K562 (cell line): ENCODE data around the gene CYBRD1. TPM values are rescaled to one million over a fixed set of nuclear protein-coding genes. Genes with fewer than 3 reads are reported as not detected.

ENCODE experiments used
- CBFA2T2 ChIP-seq: fragments of 450-650 bp; conservative IDR thresholded peaks from 2 replicates; pipeline ENCODE4 v1.6.1; 2017; ENCODE audit warnings: mild to moderate bottlenecking
- HIVEP1 ChIP-seq: fragments of 250-450 bp; sonication (Bioruptor Pico); IDR thresholded peaks from 2 replicates; pipeline ENCODE4 v1.4.0; 2020; ENCODE audit warnings: mild to moderate bottlenecking
- JUNB ChIP-seq: fragments of 450-650 bp; formaldehyde crosslinking; conservative IDR thresholded peaks from 2 replicates; pipeline ENCODE4 v1.4.0; 2020; ENCODE audit warnings: mild to moderate bottlenecking
- NFATC3 ChIP-seq: fragments of 450-650 bp; IDR thresholded peaks from 2 replicates; pipeline ENCODE4 v1.6.1; 2017; ENCODE audit warnings: mild to moderate bottlenecking
- NR4A1 ChIP-seq, 2 experiments: fragments of 250-450 bp in 1 of 2; fragments of 450-650 bp in 1 of 2; sonication (Bioruptor Pico) in 1 of 2; IDR thresholded peaks; 2 replicates each; pipeline versions ENCODE4 v1.4.0 to v1.6.1; 2016 to 2020; ENCODE audit warnings: mild to moderate bottlenecking in 2 of 2, missing compliant biosample characterization in 1 of 2, missing genetic modification characterization in 1 of 2, moderate library complexity in 1 of 2
- PHF8 ChIP-seq: fragments of 200-600 bp; sonication (generic); IDR thresholded peaks from 2 replicates; pipeline ENCODE4 v1.6.1; 2012; ENCODE audit warnings: mixed run types, mild to moderate bottlenecking, inconsistent platforms, low read length, moderate library complexity, borderline replicate concordance
- SIN3A ChIP-seq, 2 experiments: fragments of 150-350 bp in 1 of 2; IDR thresholded peaks; 2 replicates each; pipeline ENCODE4 v1.6.1; 2011 to 2016; ENCODE audit warnings: borderline replicate concordance in 2 of 2, low read depth in 2 of 2, low read length in 2 of 2, mild to moderate bottlenecking in 2 of 2, moderate library complexity in 2 of 2; ENCODE audit not compliant: control insufficient read depth in 1 of 2
- TAF15 ChIP-seq: fragments of 200-400 bp; formaldehyde crosslinking; IDR thresholded peaks from 2 replicates; pipeline ENCODE4 v1.6.1; 2017; ENCODE audit warnings: mild to moderate bottlenecking, low read depth, low read length, moderate library complexity
- ZKSCAN1 ChIP-seq: fragments of 150-350 bp; IDR thresholded peaks from 2 replicates; pipeline ENCODE4 v1.6.1; 2016; ENCODE audit warnings: low read depth, low read length
- ZNF124 ChIP-seq: sonication (generic); formaldehyde crosslinking; IDR thresholded peaks from 2 replicates; pipeline ENCODE4 v1.8.1; 2022; ENCODE audit warnings: missing genetic modification reagents
- ZNF184 ChIP-seq: sonication (generic); formaldehyde crosslinking; IDR thresholded peaks from 2 replicates; pipeline ENCODE4 v1.5.0; 2020; ENCODE audit warnings: missing genetic modification reagents
- ZNF282 ChIP-seq: sonication (generic); formaldehyde crosslinking; IDR thresholded peaks from 2 replicates; pipeline ENCODE4 v1.8.1; 2023; ENCODE audit warnings: missing genetic modification reagents
- ZNF445 ChIP-seq: fragments of 250-450 bp; sonication (Bioruptor Pico); IDR thresholded peaks from 2 replicates; pipeline ENCODE4 v1.4.0; 2020; ENCODE audit warnings: low read depth, mild to moderate bottlenecking, moderate library complexity
- ZNF785 ChIP-seq: fragments of 250-450 bp; sonication (Bioruptor Pico); IDR thresholded peaks from 2 replicates; pipeline ENCODE4 v1.4.0; 2020; ENCODE audit warnings: mild to moderate bottlenecking
- polyA plus RNA-seq, 8 experiments: library from polyadenylated mRNA; depleted of rRNA in 4 of 8; stranded (reverse) in 5 of 8; unstranded in 3 of 8; fragments of >200 nt; fragmentation: Nextera tagmentation in 2 of 8; fragmentation: Illumina TruSeq in 1 of 8; extraction: Ambion mirVana in 2 of 8; extraction: Trizol in 1 of 8; gene quantifications; 2 replicates each; pipeline versions ENCODE4 v1.2.1 to v1.2.3, GENCODE V29; 2011 to 2014; ENCODE audit warnings: inconsistent platforms in 1 of 8, missing spikeins in 1 of 8
- total RNA-seq, 7 experiments: library from RNA; depleted of rRNA in 6 of 7; stranded (reverse); fragments of >200 nt in 6 of 7; fragmentation: Illumina TruSeq in 2 of 7; extraction: Trizol in 2 of 7; gene quantifications; 2 replicates each; pipeline versions ENCODE4 v1.2.1 to v1.2.3, GENCODE V29; 2011 to 2021; ENCODE audit warnings: low replicate concordance in 1 of 7
- TF ChIP-seq, protein P1 (sequence below): IDR thresholded peaks from 2 replicates; pipeline ENCODE4 v1.6.1; 2011; ENCODE audit warnings: borderline replicate concordance, low read depth, mild to moderate bottlenecking, moderate library complexity, low read length; ENCODE audit not compliant: insufficient read depth, poor library complexity, severe bottlenecking
- TF ChIP-seq, protein P2 (sequence below): fragments of 250-450 bp; sonication (Bioruptor Pico); IDR thresholded peaks from 2 replicates; pipeline ENCODE4 v1.8.0; 2021; ENCODE audit warnings: moderate library complexity, mild to moderate bottlenecking, inconsistent platforms
- TF ChIP-seq, protein P3 (sequence below): sonication (generic); formaldehyde crosslinking; IDR thresholded peaks from 2 replicates; pipeline ENCODE4 v1.4.0; 2020; ENCODE audit warnings: mild to moderate bottlenecking, missing genetic modification reagents
- TF ChIP-seq, protein P4 (sequence below): fragments of 200-800 bp; sonication (Bioruptor generic); IDR thresholded peaks from 2 replicates; pipeline ENCODE4 v1.6.1; 2017; ENCODE audit warnings: missing genetic modification characterization, missing compliant biosample characterization

CYBRD1 gene
- total and polyA plus RNA-seq, 9 of the 15 experiments (the other 6 are each of a cell fraction or from before 2014, with no cell fraction given): 9.6 to 22.4 (median 15.6) TPM

DNA sequence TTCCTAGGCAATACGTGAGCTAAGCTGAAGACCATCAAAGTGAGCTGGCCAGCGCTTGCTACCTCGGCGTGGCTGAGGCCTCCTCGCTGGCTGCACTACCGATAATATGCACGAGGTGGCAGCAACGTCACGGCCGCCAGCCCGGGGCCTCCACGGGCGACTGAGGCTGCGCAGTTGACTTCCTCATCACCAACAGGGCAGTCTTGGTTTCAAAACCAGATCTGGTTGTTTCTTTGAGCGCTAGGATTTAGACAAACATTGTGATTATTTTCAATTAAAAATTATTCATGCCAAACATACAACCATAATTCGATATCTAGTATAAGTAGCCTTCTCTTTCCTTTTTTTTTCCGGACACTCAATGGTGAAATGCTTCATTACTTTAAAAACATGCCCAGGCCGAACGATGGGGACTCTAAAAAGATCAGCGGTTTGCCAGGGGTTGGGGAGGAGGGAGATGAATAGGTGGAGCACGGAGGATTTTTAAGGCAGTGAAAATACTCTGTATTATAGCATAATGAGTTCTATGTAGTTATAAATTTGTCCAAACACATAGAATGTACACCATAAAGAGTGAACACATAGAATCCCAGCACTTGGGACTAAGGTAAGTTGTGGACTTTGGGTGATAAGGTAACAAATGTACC lies 52.0 kb downstream of the CYBRD1 start (continued):
- TF ChIP-seq, protein P1, sequence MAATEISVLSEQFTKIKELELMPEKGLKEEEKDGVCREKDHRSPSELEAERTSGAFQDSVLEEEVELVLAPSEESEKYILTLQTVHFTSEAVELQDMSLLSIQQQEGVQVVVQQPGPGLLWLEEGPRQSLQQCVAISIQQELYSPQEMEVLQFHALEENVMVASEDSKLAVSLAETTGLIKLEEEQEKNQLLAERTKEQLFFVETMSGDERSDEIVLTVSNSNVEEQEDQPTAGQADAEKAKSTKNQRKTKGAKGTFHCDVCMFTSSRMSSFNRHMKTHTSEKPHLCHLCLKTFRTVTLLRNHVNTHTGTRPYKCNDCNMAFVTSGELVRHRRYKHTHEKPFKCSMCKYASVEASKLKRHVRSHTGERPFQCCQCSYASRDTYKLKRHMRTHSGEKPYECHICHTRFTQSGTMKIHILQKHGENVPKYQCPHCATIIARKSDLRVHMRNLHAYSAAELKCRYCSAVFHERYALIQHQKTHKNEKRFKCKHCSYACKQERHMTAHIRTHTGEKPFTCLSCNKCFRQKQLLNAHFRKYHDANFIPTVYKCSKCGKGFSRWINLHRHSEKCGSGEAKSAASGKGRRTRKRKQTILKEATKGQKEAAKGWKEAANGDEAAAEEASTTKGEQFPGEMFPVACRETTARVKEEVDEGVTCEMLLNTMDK: no peak
- TF ChIP-seq ZNF184 (CRISPR knock-in tag) (no peak), ZNF124 (no peak), NR4A1 (CRISPR knock-in tag; IDR thresholded peaks at IDR 0.05) (no peak), NR4A1 (tag; IDR thresholded peaks at IDR 0.05) (no peak), ZNF282 (CRISPR knock-in tag) (no peak), ZKSCAN1 (no peak), ZNF445 (CRISPR knock-in tag) (no peak), TAF15 (no peak), NFATC3 (no peak), JUNB (CRISPR knock-in tag) (no peak), PHF8 (no peak), HIVEP1 (CRISPR knock-in tag) (no peak), SIN3A (IDR thresholded peaks at IDR 0.05; ENCODE audit: borderline replicate concordance in 2 of 2, control insufficient read depth in 1 of 2, low read depth in 2 of 2, low read length in 2 of 2) (no peak), CBFA2T2 (no peak), ZNF785 (no peak)
- TF ChIP-seq, protein P2, sequence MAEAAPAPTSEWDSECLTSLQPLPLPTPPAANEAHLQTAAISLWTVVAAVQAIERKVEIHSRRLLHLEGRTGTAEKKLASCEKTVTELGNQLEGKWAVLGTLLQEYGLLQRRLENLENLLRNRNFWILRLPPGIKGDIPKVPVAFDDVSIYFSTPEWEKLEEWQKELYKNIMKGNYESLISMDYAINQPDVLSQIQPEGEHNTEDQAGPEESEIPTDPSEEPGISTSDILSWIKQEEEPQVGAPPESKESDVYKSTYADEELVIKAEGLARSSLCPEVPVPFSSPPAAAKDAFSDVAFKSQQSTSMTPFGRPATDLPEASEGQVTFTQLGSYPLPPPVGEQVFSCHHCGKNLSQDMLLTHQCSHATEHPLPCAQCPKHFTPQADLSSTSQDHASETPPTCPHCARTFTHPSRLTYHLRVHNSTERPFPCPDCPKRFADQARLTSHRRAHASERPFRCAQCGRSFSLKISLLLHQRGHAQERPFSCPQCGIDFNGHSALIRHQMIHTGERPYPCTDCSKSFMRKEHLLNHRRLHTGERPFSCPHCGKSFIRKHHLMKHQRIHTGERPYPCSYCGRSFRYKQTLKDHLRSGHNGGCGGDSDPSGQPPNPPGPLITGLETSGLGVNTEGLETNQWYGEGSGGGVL (CRISPR knock-in tag): no peak
- TF ChIP-seq, protein P3, sequence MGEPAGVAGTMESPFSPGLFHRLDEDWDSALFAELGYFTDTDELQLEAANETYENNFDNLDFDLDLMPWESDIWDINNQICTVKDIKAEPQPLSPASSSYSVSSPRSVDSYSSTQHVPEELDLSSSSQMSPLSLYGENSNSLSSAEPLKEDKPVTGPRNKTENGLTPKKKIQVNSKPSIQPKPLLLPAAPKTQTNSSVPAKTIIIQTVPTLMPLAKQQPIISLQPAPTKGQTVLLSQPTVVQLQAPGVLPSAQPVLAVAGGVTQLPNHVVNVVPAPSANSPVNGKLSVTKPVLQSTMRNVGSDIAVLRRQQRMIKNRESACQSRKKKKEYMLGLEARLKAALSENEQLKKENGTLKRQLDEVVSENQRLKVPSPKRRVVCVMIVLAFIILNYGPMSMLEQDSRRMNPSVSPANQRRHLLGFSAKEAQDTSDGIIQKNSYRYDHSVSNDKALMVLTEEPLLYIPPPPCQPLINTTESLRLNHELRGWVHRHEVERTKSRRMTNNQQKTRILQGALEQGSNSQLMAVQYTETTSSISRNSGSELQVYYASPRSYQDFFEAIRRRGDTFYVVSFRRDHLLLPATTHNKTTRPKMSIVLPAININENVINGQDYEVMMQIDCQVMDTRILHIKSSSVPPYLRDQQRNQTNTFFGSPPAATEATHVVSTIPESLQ (CRISPR knock-in tag): no peak
- TF ChIP-seq, protein P4, sequence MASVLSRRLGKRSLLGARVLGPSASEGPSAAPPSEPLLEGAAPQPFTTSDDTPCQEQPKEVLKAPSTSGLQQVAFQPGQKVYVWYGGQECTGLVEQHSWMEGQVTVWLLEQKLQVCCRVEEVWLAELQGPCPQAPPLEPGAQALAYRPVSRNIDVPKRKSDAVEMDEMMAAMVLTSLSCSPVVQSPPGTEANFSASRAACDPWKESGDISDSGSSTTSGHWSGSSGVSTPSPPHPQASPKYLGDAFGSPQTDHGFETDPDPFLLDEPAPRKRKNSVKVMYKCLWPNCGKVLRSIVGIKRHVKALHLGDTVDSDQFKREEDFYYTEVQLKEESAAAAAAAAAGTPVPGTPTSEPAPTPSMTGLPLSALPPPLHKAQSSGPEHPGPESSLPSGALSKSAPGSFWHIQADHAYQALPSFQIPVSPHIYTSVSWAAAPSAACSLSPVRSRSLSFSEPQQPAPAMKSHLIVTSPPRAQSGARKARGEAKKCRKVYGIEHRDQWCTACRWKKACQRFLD (CRISPR knock-in tag): no peak
